H1 (cell line): ENCODE results near the gene USP36. TPM values are rescaled to one million over a fixed set of nuclear protein-coding genes. Genes with fewer than 3 reads are reported as not detected.

Experiments used
- CTCF ChIA-PET: fragments of 300-600 bp; sonication (Branson Sonifier 250); formaldehyde crosslinking; loops from one replicate; lab custom pipeline; 2021; ENCODE audit not compliant: partially characterized antibody; lab: Charles Lee
- POLR2A ChIA-PET: fragments of 300-600 bp; sonication (Branson Sonifier 250); formaldehyde crosslinking; loops from one replicate; lab custom pipeline; 2021; ENCODE audit warnings: inconsistent platforms; ENCODE audit not compliant: partially characterized antibody; lab: Charles Lee
- DNase-seq, 2 experiments: peaks; one replicate each; pipeline versions ENCODE4 v3.0.0 to v3.0.0-alpha.2; 2010 to 2022; ENCODE audit warnings: low spot score in 2 of 2, low read depth in 1 of 2, mixed read lengths in 1 of 2
- FAIRE-seq: peaks from 2 replicates; lab custom pipeline; 2011; peaks lifted over from hg19 to GRCh38; lab: Jason Lieb, UNC
- H2AFZ ChIP-seq: 2 replicates; pipeline ENCODE4 v1.8.1; 2012; ENCODE audit warnings: low read length, inconsistent platforms
- H2AK5ac ChIP-seq: 2 replicates; pipeline ENCODE4 v1.6.1; 2013; ENCODE audit warnings: low read depth, low read length
- H2BK120ac ChIP-seq: replicated peaks from 2 replicates; pipeline ENCODE3; 2013; ENCODE audit warnings: low read depth, low read length, inconsistent platforms
- H2BK12ac ChIP-seq: 2 replicates; pipeline ENCODE4 v1.6.1; 2013; ENCODE audit warnings: low read depth, low read length
- H2BK15ac ChIP-seq: 2 replicates; pipeline ENCODE4 v1.6.1; 2013; ENCODE audit warnings: low read length
- H2BK20ac ChIP-seq: 2 replicates; pipeline ENCODE4 v1.6.1; 2013; ENCODE audit warnings: low read length
- H2BK5ac ChIP-seq: 2 replicates; pipeline ENCODE4 v1.6.1; 2013; ENCODE audit warnings: low read depth, low read length
- H3K14ac ChIP-seq: 2 replicates; pipeline ENCODE4 v1.6.1; 2013; ENCODE audit warnings: inconsistent platforms; ENCODE audit not compliant: insufficient read length
- H3K18ac ChIP-seq: 2 replicates; pipeline ENCODE4 v1.6.1; 2013; ENCODE audit warnings: low read length; ENCODE audit errors: extremely low read depth
- H3K23ac ChIP-seq: 2 replicates; pipeline ENCODE4 v1.6.1; 2013; ENCODE audit warnings: inconsistent platforms; ENCODE audit not compliant: insufficient read length
- H3K23me2 ChIP-seq: 2 replicates; pipeline ENCODE4 v1.6.1; 2013; ENCODE audit warnings: low read depth, low read length
- H3K27ac ChIP-seq: 2 replicates; pipeline ENCODE4 v1.6.1; 2011; ENCODE audit warnings: low read depth, low read length, inconsistent platforms
- H3K27me3 ChIP-seq, 4 experiments: replicated peaks in 1 of 4; 1 replicate in 1 of 4; 2 replicates in 3 of 4; pipeline versions ENCODE4 v1.6.1 to v1.8.1; 2011 to 2013; ENCODE audit warnings: low read length in 3 of 4, mild to moderate bottlenecking in 3 of 4, inconsistent platforms in 2 of 4, mixed read lengths in 2 of 4, moderate library complexity in 1 of 4; ENCODE audit not compliant: control insufficient read depth in 3 of 4, insufficient read depth in 3 of 4; ENCODE audit errors: extremely low read depth in 1 of 4
- H3K36me3 ChIP-seq, 4 experiments: 2 replicates each; pipeline versions ENCODE4 v1.6.1 to v1.8.1; 2011 to 2013; ENCODE audit warnings: mild to moderate bottlenecking in 4 of 4, low read length in 3 of 4, moderate library complexity in 2 of 4, control low read depth in 1 of 4, inconsistent platforms in 1 of 4; ENCODE audit not compliant: insufficient read depth in 4 of 4, control insufficient read depth in 2 of 4
- H3K4ac ChIP-seq: replicated peaks from 2 replicates; pipeline ENCODE3; 2013; ENCODE audit warnings: low read length, low read depth, mixed read lengths, inconsistent platforms; ENCODE audit not compliant: insufficient read length
- H3K4me1 ChIP-seq, 4 experiments: replicated peaks in 1 of 4; 1 replicate in 1 of 4; 2 replicates in 3 of 4; pipeline versions ENCODE4 v1.6.1 to v1.8.1; 2011 to 2013; ENCODE audit warnings: low read length in 3 of 4, inconsistent platforms in 2 of 4, mixed read lengths in 1 of 4; ENCODE audit not compliant: insufficient read depth in 4 of 4, control insufficient read depth in 3 of 4
- H3K4me2 ChIP-seq, 2 experiments: 2 replicates each; pipeline versions ENCODE4 v1.6.1 to v1.8.1; 2011 to 2013; ENCODE audit warnings: low read depth in 2 of 2, low read length in 2 of 2, control low read depth in 1 of 2, inconsistent platforms in 1 of 2, mild to moderate bottlenecking in 1 of 2; ENCODE audit not compliant: insufficient read depth in 1 of 2
- H3K4me3 ChIP-seq, 4 experiments: fragments of 200-600, 300-600 bp in 1 of 4; sonication (generic), shearing (Covaris generic), sonication (Bioruptor Twin) in 1 of 4; 2 replicates each; pipeline versions ENCODE4 v1.5.1 to v1.8.1; 2011 to 2016; ENCODE audit warnings: low read length in 4 of 4, low read depth in 3 of 4, control low read depth in 2 of 4, inconsistent platforms in 2 of 4, mild to moderate bottlenecking in 2 of 4, mixed read lengths in 1 of 4, moderate library complexity in 1 of 4; ENCODE audit not compliant: insufficient read depth in 2 of 4; ENCODE audit errors: extremely low read depth in 1 of 4
- H3K56ac ChIP-seq: replicated peaks from 2 replicates; pipeline ENCODE3; 2013; ENCODE audit warnings: low read depth, mild to moderate bottlenecking, mixed read lengths, low read length, inconsistent platforms; ENCODE audit not compliant: insufficient read length
- H3K79me1 ChIP-seq: 2 replicates; pipeline ENCODE4 v1.6.1; 2013; ENCODE audit warnings: low read depth, low read length, control low read depth
- H3K79me2 ChIP-seq, 2 experiments: 2 replicates each; pipeline versions ENCODE4 v1.6.1 to v1.8.1; 2012 to 2013; ENCODE audit warnings: low read length in 2 of 2, mild to moderate bottlenecking in 2 of 2, inconsistent platforms in 1 of 2; ENCODE audit not compliant: insufficient read depth in 2 of 2, control insufficient read depth in 1 of 2
- H3K9ac ChIP-seq, 4 experiments: replicated peaks in 1 of 4; 1 replicate in 1 of 4; 2 replicates in 3 of 4; pipeline versions ENCODE4 v1.6.1 to v1.8.1; 2011 to 2013; ENCODE audit warnings: low read depth in 3 of 4, low read length in 3 of 4, control low read depth in 2 of 4, mild to moderate bottlenecking in 2 of 4, moderate library complexity in 2 of 4, inconsistent platforms in 1 of 4; ENCODE audit errors: extremely low read depth in 1 of 4
- H3K9me3 ChIP-seq, 2 experiments: 2 replicates each; pipeline versions ENCODE4 v1.6.1 to v1.8.1; 2012 to 2013; ENCODE audit warnings: mild to moderate bottlenecking in 2 of 2, moderate library complexity in 2 of 2, control low read depth in 1 of 2, inconsistent platforms in 1 of 2, low read depth in 1 of 2, low read length in 1 of 2, mixed read lengths in 1 of 2; ENCODE audit not compliant: insufficient read depth in 2 of 2
- H4K20me1 ChIP-seq, 2 experiments: replicated peaks in 1 of 2; 2 replicates each; pipeline versions ENCODE3 to v1.8.1; 2011 to 2013; ENCODE audit warnings: inconsistent platforms in 2 of 2, low read length in 2 of 2, mild to moderate bottlenecking in 1 of 2; ENCODE audit not compliant: insufficient read depth in 2 of 2, control insufficient read depth in 1 of 2
- H4K5ac ChIP-seq: 2 replicates; pipeline ENCODE4 v1.6.1; 2013; ENCODE audit warnings: low read length, low read depth, mixed read lengths, inconsistent platforms; ENCODE audit not compliant: insufficient read length
- H4K8ac ChIP-seq: 2 replicates; pipeline ENCODE4 v1.8.0; 2013; ENCODE audit warnings: mild to moderate bottlenecking, moderate library complexity, low read length, inconsistent platforms; ENCODE audit not compliant: insufficient read depth; ENCODE audit errors: extremely low read depth
- H4K91ac ChIP-seq: replicated peaks from 2 replicates; pipeline ENCODE3; 2013; ENCODE audit warnings: low read length, mixed read lengths, inconsistent platforms; ENCODE audit not compliant: insufficient read length
- ATF2 ChIP-seq: IDR thresholded peaks from 2 replicates; pipeline ENCODE4 v1.6.1; 2012; ENCODE audit warnings: low read length, inconsistent platforms
- BCL11A ChIP-seq, 2 experiments: IDR thresholded peaks; one replicate each; pipeline ENCODE4 v1.6.1; 2011; ENCODE audit warnings: low read depth in 2 of 2, low read length in 2 of 2, mild to moderate bottlenecking in 2 of 2
- CREB1 ChIP-seq: IDR thresholded peaks from 2 replicates; pipeline ENCODE4 v1.6.1; 2012; ENCODE audit warnings: inconsistent platforms
- HDAC6 ChIP-seq: IDR thresholded peaks from one replicate; pipeline ENCODE4 v1.7.1; 2012; ENCODE audit warnings: low read depth, mild to moderate bottlenecking, inconsistent platforms, low read length, moderate library complexity
- JUN ChIP-seq: IDR thresholded peaks from 2 replicates; pipeline ENCODE4 v1.6.1; 2011; ENCODE audit warnings: low read depth, mild to moderate bottlenecking, improper control_type of control experiment, low read length
- JUND ChIP-seq: IDR thresholded peaks from 2 replicates; pipeline ENCODE4 v1.6.1; 2011; ENCODE audit warnings: mild to moderate bottlenecking, improper control_type of control experiment, low read length
- MAX ChIP-seq: IDR thresholded peaks from 2 replicates; pipeline ENCODE4 v1.6.1; 2012; ENCODE audit warnings: inconsistent platforms
- RAD21 ChIP-seq, 2 experiments: IDR thresholded peaks in 1 of 2; conservative IDR thresholded peaks in 1 of 2; 2 replicates each; pipeline ENCODE4 v1.6.1; 2011; ENCODE audit warnings: low read depth in 2 of 2, low read length in 2 of 2, improper control_type of control experiment in 1 of 2, inconsistent platforms in 1 of 2, mild to moderate bottlenecking in 1 of 2, moderate library complexity in 1 of 2
- SP1 ChIP-seq: IDR thresholded peaks from 2 replicates; pipeline ENCODE4 v1.6.1; 2011; ENCODE audit warnings: low read depth, low read length
- SP2 ChIP-seq: IDR thresholded peaks from 2 replicates; pipeline ENCODE4 v1.6.1; 2012; ENCODE audit warnings: mild to moderate bottlenecking, low read length, inconsistent platforms
- TAF7 ChIP-seq: optimal IDR thresholded peaks from 2 replicates; pipeline ENCODE3; 2011; ENCODE audit warnings: low read depth, mild to moderate bottlenecking, inconsistent platforms, low read length, moderate library complexity, borderline replicate concordance
- YY1 ChIP-seq: IDR thresholded peaks from 2 replicates; pipeline ENCODE4 v1.6.1; 2011; ENCODE audit warnings: low read depth, mild to moderate bottlenecking, low read length
- WGBS, 2 experiments: shearing (Covaris generic) in 1 of 2; methylation state at CpG; one replicate each; pipeline versions ENCODE4 v1.1.6 to v1.1.7; 2013 to 2015; ENCODE audit warnings: low lambda C conversion rate in 2 of 2, mixed read lengths in 2 of 2, inconsistent platforms in 1 of 2, low coverage in 1 of 2, missing lambda C conversion rate in 1 of 2; ENCODE audit not compliant: insufficient replicate concordance in 2 of 2, insufficient coverage in 1 of 2, insufficient read length in 1 of 2; ENCODE audit errors: extremely low coverage in 1 of 2, missing lambda C conversion rate in 1 of 2; 5-methylcytosine and 5-hydroxymethylcytosine counted together
- polyA plus RNA-seq, 7 experiments: library from polyadenylated mRNA; depleted of rRNA in 3 of 7; stranded (reverse) in 5 of 7; unstranded in 2 of 7; fragments of >200 nt in 5 of 7; fragments of 200-250 nt in 2 of 7; gene quantifications; 1 replicate in 5 of 7; 2 replicates in 1 of 7; 4 replicates in 1 of 7; pipeline versions ENCODE4 v1.2.1 to v1.2.3, GENCODE V29; 2011 to 2013; ENCODE audit warnings: missing spikeins in 2 of 7, mixed read lengths in 2 of 7
- total RNA-seq: library from RNA; stranded (reverse); fragmentation: NEBNext Ultra II Directional; extraction: Animal tissue kit (Norgen Biotek cat#: 25700); gene quantifications from 2 replicates; pipeline ENCODE4 v1.2.1, GENCODE V29; 2021

Gene USP36
- total and polyA plus RNA-seq, 2 of the 8 experiments (the other 6 are each of a cell fraction or from before 2014, with no cell fraction given): 40.7 to 67.7 TPM

GRCh38 chr17:78836420-78837021 lies 4.1 kb downstream of the USP36 start:
- no peak overlapping the region for H4K5ac ChIP-seq
- H2BK5ac ChIP-seq: no peak overlapping the region
- H2AK5ac ChIP-seq: no peak overlapping the region
- no peaks in the 10 kb centered on the region for H3K9me3 ChIP-seq
- H2BK120ac ChIP-seq: no peak overlapping the region
- DNase-seq (no peak), FAIRE-seq (no peak)
- H3K4me2 ChIP-seq: no peak overlapping the region
- no peak overlapping the region for H2BK20ac ChIP-seq
- H3K23me2 ChIP-seq: peaks cover 3% of the 10 kb centered on the region
- H2BK12ac ChIP-seq: no peak overlapping the region
- no peak overlapping the region for H4K91ac ChIP-seq
- H2BK15ac ChIP-seq: no peak overlapping the region
- WGBS, 2 experiments: 96% methylated on average over 5 of the region's 5 CpGs; no CpG with 5 or more reads in 1 of the 2 experiments
- H3K23ac ChIP-seq: no peak overlapping the region
- ChIA-PET POLR2A (interaction anchor here (1.3 to 3.8 kb wide), 2 partner anchors 30 to 83 kb away, joined by 3 to 14 read pairs; no protein-coding TSS in a partner anchor), CTCF (interaction anchor here (1.6 kb wide), 1 partner anchor 13 kb away, joined by 4 read pairs; no protein-coding TSS in a partner anchor)
- H3K4ac ChIP-seq: no peak overlapping the region
- no peak overlapping the region for H4K8ac ChIP-seq
- no peaks in the 10 kb centered on the region for H3K27me3 ChIP-seq
- no peak overlapping the region for H3K27ac ChIP-seq
- peaks cover 28 to 64% (median 49%) of the 10 kb centered on the region in 4 experiments for H3K36me3 ChIP-seq
- H3K4me3 ChIP-seq: no peak overlapping the region
- H3K18ac ChIP-seq: no peak overlapping the region
- H2AFZ ChIP-seq: no peak overlapping the region
- peaks cover under 1 to 10% (median 5%) of the 10 kb centered on the region in 4 experiments for H3K4me1 ChIP-seq
- H4K20me1 ChIP-seq: peaks cover 7 to 29% of the 10 kb centered on the region in 2 experiments
- H3K9ac ChIP-seq: no peak overlapping the region
- H3K79me2 ChIP-seq: peaks cover 18 to 32% of the 10 kb centered on the region in 2 experiments
- peaks cover 5% of the 10 kb centered on the region for H3K79me1 ChIP-seq
- no peak overlapping the region for H3K14ac ChIP-seq
- H3K56ac ChIP-seq: no peak overlapping the region
- TF ChIP-seq HDAC6 (no peak), YY1 (no peak), SP1 (no peak), JUND (no peak), TAF7 (no peak), BCL11A (IDR thresholded peaks at IDR 0.05; ENCODE audit: low read depth in 2 of 2, low read length in 2 of 2) (no peak), MAX (no peak), CREB1 (no peak), JUN (no peak), ATF2 (no peak), SP2 (no peak), RAD21 (IDR thresholded peaks at IDR 0.05 in 1 of 2, conservative IDR thresholded peaks at IDR 0.05 in 1 of 2; ENCODE audit: low read depth in 2 of 2, low read length in 2 of 2) (no peak)
